ENCODE data around the gene FCSK. TPM values are rescaled to one million over a fixed set of nuclear protein-coding genes. Genes with fewer than 3 reads are reported as not detected.
"Not testable (repeated sequence)": the region's sequence is repeated elsewhere in the genome, so short reads cannot be mapped to it uniquely, and the experiment has no call there.

The FCSK gene
- total RNA-seq (2014; rRNA removed; shearing (Covaris generic)) (6.1 and 6.8 TPM in 2 replicates), polyA plus RNA-seq (2016; fragmentation: Nextera tagmentation; extraction: Ambion mirVana) (2.2 and 2.6 TPM in 2 replicates)

DNA sequence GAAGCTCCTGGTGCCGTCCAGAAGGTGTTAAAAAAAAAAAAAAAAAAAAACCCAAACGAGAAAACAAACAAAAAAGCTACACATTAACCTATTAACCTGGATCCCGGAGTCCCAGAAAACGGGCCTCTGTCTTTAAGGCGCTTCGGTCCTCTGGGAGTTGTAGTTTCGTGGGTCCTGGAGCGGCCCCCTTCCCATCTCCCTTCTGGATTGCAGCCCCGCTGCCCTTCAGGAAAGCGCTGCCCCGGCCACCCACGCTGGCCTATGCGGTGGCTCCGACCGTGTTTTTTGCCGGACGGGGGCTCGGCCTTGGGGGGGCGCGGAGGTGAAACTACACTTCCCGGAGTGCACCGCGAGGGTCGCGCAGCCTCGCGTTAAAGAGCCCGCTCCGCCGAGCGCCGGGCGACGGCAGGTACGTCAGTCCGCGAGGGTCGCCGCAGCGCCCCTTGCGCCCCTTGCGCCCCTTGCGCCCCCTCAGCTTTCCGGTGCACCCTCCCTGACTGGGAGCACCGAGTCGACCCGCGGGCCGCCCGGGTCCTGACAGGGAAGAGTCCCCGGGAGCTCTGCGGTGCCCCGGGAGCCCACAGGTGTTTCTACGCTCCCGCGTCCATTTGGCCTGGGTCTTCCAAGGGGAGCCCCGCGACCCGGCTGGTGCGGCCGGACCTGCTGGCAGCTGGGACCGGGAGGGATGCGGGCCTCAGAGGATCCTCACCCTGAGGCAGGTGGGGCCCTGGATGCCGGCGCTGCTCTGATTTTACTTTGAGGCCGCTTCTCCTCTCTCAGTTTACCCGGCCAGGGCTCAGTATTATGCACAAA, at the start of gene FCSK:
Gene FCSK, plus strand, starts transcription at position 374 of the 813 bp plus-strand sequence. CDS start 8,596 bp downstream, outside the sequence.
- Histone ChIP-seq H4K20me1 (ENCODE audit: insufficient read depth) (no peaks in the 10 kb centered on the region), H2AFZ (peak within 1 kb of the TSS; percentile 92), H3K79me2 (ENCODE audit: insufficient read depth) (no peaks in the 10 kb centered on the region), H3K9me2 (ENCODE audit: insufficient read depth) (no peaks in the 10 kb centered on the region), H3K36me3 (ENCODE audit: low read depth) (no peaks in the 10 kb centered on the region), H3K4me2 (ENCODE audit: unreplicated experiment) (peak within 1 kb of the TSS; percentile 91), H3K27ac (peak within 1 kb of the TSS; percentile 69), H3K9me3 (ENCODE audit: low read depth) (no peaks in the 10 kb centered on the region), H3F3A (ENCODE audit: insufficient read depth) (no peaks in the 10 kb centered on the region), H3K27me3 (replicated peaks; ENCODE audit: insufficient read depth) (no peaks in the 10 kb centered on the region), H3K9ac (peak within 1 kb of the TSS; percentile 87), H3K4me3 (peak within 1 kb of the TSS; percentile 83), H3K4me1 (ENCODE audit: insufficient read depth) (peaks cover 5% of the 10 kb centered on the region; the same call in 1 of the 2 replicates)
- peak; percentile 78 for DNase-seq
- in situ Hi-C loops (cut with MboI) = no loop called here
- TF ChIP-seq EZH2 (IDR thresholded peaks at IDR 0.05; ENCODE audit: insufficient read depth, poor library complexity, severe bottlenecking) (no peak), EZH2phosphoT487 (IDR thresholded peaks at IDR 0.05; ENCODE audit: insufficient read depth, low read depth) (no peak)
- WGBS, 2 experiments (ENCODE audit: low coverage in 1 of 2, low lambda C conversion rate in 2 of 2, missing lambda C conversion rate in 2 of 2) = 1% methylated on average over 41 to 51 of the region's 67 CpGs

DNA sequence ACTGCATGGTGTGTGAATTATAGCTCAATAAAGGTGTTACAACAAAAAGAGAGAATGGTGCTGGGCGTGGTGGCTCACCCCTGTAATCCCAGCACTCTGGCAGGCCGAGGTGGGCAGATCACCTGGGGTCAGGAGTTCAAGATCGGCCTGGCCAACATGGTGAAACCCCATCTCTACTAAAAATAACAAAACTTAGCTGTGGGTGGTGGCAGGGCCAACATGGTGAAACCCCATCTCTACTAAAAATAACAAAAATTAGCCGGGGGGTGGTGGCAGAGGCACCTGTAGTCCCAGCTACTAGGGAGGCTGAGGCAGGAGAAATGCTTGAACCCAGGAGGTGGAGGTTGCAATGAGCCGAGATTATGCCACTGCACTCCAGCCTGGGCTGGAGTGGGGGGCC, 48.3 kb upstream of the FCSK start:
- in situ Hi-C loops (cut with MboI); H4K20me1 ChIP-seq (ENCODE audit: insufficient read depth): not testable (repeated sequence)
- peaks cover 61% of the 10 kb centered on the region for H3K79me2 ChIP-seq (ENCODE audit: insufficient read depth)

DNA sequence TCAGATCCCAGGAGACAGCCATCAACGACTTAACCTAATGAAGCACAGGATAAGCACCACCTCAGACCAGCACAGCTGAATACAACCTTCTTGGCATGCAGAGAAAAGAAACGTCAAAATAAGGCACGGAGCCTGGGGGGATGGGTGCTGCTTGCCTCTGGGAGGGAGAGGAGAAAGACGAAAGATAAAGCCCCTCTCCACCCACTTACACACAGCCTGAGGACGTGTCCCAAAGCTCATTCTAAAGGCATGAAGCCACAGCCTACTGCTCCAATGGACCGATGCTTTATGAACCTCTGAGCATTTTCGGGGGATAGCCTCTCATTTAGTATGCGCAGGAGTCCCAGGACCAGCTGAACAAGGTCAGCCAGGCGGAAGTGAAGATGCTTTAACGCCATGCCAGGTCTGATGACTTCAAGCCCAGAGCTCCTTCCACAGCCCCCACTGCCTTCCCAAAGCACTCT, 46.6 kb upstream of the FCSK start:
- Histone ChIP-seq H3K9ac (no peak overlapping the region), H3K27ac (no peak overlapping the region), H3F3A (ENCODE audit: insufficient read depth) (peaks cover 20% of the 10 kb centered on the region), H4K20me1 (ENCODE audit: insufficient read depth) (no peaks in the 10 kb centered on the region), H3K36me3 (ENCODE audit: low read depth) (0 out of 2 replicates have a peak, but pooled peaks cover 2% of the 10 kb centered on the region), H3K4me2 (ENCODE audit: unreplicated experiment) (no peak overlapping the region), H2AFZ (no peak overlapping the region), H3K79me2 (ENCODE audit: insufficient read depth) (peaks cover 52% of the 10 kb centered on the region), H3K27me3 (replicated peaks; ENCODE audit: insufficient read depth) (no peaks in the 10 kb centered on the region), H3K4me1 (ENCODE audit: insufficient read depth) (peaks cover 20% of the 10 kb centered on the region), H3K4me3 (no peak overlapping the region), H3K9me3 (ENCODE audit: low read depth) (no peaks in the 10 kb centered on the region), H3K9me2 (ENCODE audit: insufficient read depth) (no peaks in the 10 kb centered on the region)
- in situ Hi-C loops (cut with MboI) = no loop called here
- 78 to 80% methylated on average over 10 of the region's 10 CpGs for WGBS, 2 experiments (ENCODE audit: low coverage in 1 of 2, low lambda C conversion rate in 2 of 2, missing lambda C conversion rate in 2 of 2)
- TF ChIP-seq EZH2 (IDR thresholded peaks at IDR 0.05; ENCODE audit: insufficient read depth, poor library complexity, severe bottlenecking) (no peak), EZH2phosphoT487 (IDR thresholded peaks at IDR 0.05; ENCODE audit: insufficient read depth, low read depth) (no peak)
- no peak for DNase-seq

More for the DNA sequence above, 48.3 kb upstream of the FCSK start:
- not testable (repeated sequence) for H2AFZ ChIP-seq; H3K9ac ChIP-seq; DNase-seq; H3K9me2 ChIP-seq (ENCODE audit: insufficient read depth); H3K36me3 ChIP-seq (ENCODE audit: low read depth); H3K27ac ChIP-seq; H3K27me3 ChIP-seq (replicated peaks; ENCODE audit: insufficient read depth); H3K4me2 ChIP-seq (ENCODE audit: unreplicated experiment); H3K4me3 ChIP-seq; H3K9me3 ChIP-seq (ENCODE audit: low read depth)
- Histone ChIP-seq H3F3A (ENCODE audit: insufficient read depth) (peaks cover 23% of the 10 kb centered on the region), H3K4me1 (ENCODE audit: insufficient read depth) (peaks cover 23% of the 10 kb centered on the region)
- 96 to 100% methylated on average over 5 of the region's 5 CpGs for WGBS, 2 experiments (ENCODE audit: low coverage in 1 of 2, low lambda C conversion rate in 2 of 2, missing lambda C conversion rate in 2 of 2)

DNA sequence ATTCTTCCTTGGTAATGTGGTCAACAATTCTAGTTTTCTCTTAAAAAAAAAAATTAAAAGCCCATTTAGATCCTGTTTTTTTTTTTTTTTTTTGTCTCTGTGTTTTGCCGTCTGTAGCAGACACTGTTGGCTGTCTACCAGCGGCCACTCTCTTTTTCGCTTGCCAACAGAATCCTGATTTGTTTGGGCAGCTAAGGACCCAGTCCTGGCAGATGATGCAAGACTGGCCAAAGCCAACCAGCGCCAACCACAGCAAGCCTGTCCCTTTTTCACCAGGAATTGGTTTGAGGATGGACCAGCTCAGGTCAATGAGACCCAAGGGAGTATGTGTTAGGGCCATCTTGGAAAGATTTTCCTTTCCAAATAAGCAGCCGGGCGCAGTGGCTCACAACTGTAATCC, 43.7 kb upstream of the FCSK start:
- no peak overlapping the region for H3K9ac ChIP-seq
- peaks cover 55% of the 10 kb centered on the region for H3K79me2 ChIP-seq (ENCODE audit: insufficient read depth)
- no peaks in the 10 kb centered on the region for H3K9me2 ChIP-seq (ENCODE audit: insufficient read depth)
- TF ChIP-seq EZH2phosphoT487 (IDR thresholded peaks at IDR 0.05; ENCODE audit: insufficient read depth, low read depth) (no peak), EZH2 (IDR thresholded peaks at IDR 0.05; ENCODE audit: insufficient read depth, poor library complexity, severe bottlenecking) (no peak)
- in situ Hi-C loops (cut with MboI) = no loop called here
- no peaks in the 10 kb centered on the region for H3F3A ChIP-seq (ENCODE audit: insufficient read depth)
- no peak for DNase-seq
- no peaks in the 10 kb centered on the region for H3K4me1 ChIP-seq (ENCODE audit: insufficient read depth)
- no peaks in the 10 kb centered on the region for H3K27me3 ChIP-seq (replicated peaks; ENCODE audit: insufficient read depth)
- no peak overlapping the region for H3K4me2 ChIP-seq (ENCODE audit: unreplicated experiment)
- no peak overlapping the region for H3K4me3 ChIP-seq
- no peaks in the 10 kb centered on the region for H3K36me3 ChIP-seq (ENCODE audit: low read depth)
- no peaks in the 10 kb centered on the region for H3K9me3 ChIP-seq (ENCODE audit: low read depth)
- H3K27ac ChIP-seq = no peak overlapping the region
- H2AFZ ChIP-seq = no peak overlapping the region
- WGBS, 2 experiments (ENCODE audit: low coverage in 1 of 2, low lambda C conversion rate in 2 of 2, missing lambda C conversion rate in 2 of 2) = 92 to 93% methylated on average over 6 of the region's 6 CpGs
- no peaks in the 10 kb centered on the region for H4K20me1 ChIP-seq (ENCODE audit: insufficient read depth)
